SK-N-MC (cell line): ENCODE measurements around the gene SERINC3.

Experiments
- FOXP2 ChIP-seq: optimal IDR thresholded peaks from 2 replicates; pipeline ENCODE3; 2011; ENCODE audit warnings: mild to moderate bottlenecking, moderate library complexity; ENCODE audit not compliant: insufficient read depth; ENCODE audit errors: extremely low read length, control extremely low read depth
- POLR2AphosphoS5 ChIP-seq: IDR thresholded peaks from 2 replicates; pipeline ENCODE4 v1.6.1; 2012; ENCODE audit warnings: mild to moderate bottlenecking, low read depth, low read length, borderline replicate concordance

- no peak for TF ChIP-seq POLR2AphosphoS5
- no peak for TF ChIP-seq FOXP2
Measured at GRCh38 chr20:44465001-44465560, 56.8 kb downstream of the SERINC3 start.
